ENCODE data around the gene MAGEB17. TPM values are rescaled to one million over a fixed set of nuclear protein-coding genes. Genes with fewer than 3 reads are reported as not detected.

The MAGEB17 gene
- total and polyA plus RNA-seq, 9 of the 15 experiments (the other 6 are each of a cell fraction or from before 2014, with no cell fraction given) = 0.07 to 0.45 (median 0.14) TPM; not detected in 1

DNA sequence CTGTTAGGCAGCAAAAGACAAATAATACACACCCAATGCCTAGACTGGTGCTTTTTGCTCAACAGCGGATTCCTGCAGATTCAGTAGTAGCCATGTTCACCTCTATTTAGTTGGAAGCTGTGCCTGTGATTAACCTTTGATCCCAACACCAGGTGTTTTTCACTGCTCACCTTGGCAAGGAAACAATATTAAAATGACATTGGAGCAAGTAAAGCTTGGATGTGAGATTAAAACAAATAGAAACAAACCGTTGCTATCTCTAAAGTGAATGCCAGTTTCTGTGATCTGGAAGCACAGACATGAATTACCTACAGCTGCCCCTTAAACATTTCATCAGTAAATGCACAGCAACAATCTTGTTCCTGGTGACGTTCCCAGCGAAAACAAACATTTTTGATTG, 35.7 kb downstream of the MAGEB17 start:
- Histone ChIP-seq H3K9me1 (ENCODE audit: control insufficient read depth, insufficient read depth, low read length) (no peaks in the 10 kb centered on the region), H3K79me2 (ENCODE audit: control insufficient read depth, insufficient read depth, low read length) (no peaks in the 10 kb centered on the region), H3K4me1 (replicated peaks in 1 of 2; ENCODE audit: control insufficient read depth in 2 of 2, insufficient read depth in 2 of 2, low read length in 2 of 2) (no peaks in the 10 kb centered on the region), H3K9me3 (replicated peaks; ENCODE audit: control insufficient read depth, insufficient read depth, low read depth, low read length) (no peaks in the 10 kb centered on the region), H3K9ac (ENCODE audit: insufficient read depth in 1 of 2, low read depth in 2 of 2, low read length in 2 of 2) (no peak overlapping the region), H3K4me3 (no peak overlapping the region), H3K36me3 (ENCODE audit: control insufficient read depth, insufficient read depth, low read length) (no peaks in the 10 kb centered on the region), H3K27ac (ENCODE audit: extremely low read depth, low read depth, low read length) (no peak overlapping the region), H3K27me3 (ENCODE audit: control insufficient read depth in 2 of 2, insufficient read depth in 2 of 2, low read length in 2 of 2) (no peaks in the 10 kb centered on the region), H2AFZ (ENCODE audit: low read depth, low read length) (no peak overlapping the region), H4K20me1 (replicated peaks; ENCODE audit: control insufficient read depth, insufficient read depth, low read length) (no peaks in the 10 kb centered on the region), H3K4me2 (ENCODE audit: insufficient read depth, low read length) (no peak overlapping the region)
- POLR2A ChIA-PET = no interaction called here
- TF ChIP-seq STAG1 (CRISPR knock-in tag; IDR thresholded peaks at IDR 0.05; ENCODE audit: borderline replicate concordance) = no peak
- no peak for TF ChIP-seq THRAP3 (IDR thresholded peaks at IDR 0.05; ENCODE audit: borderline replicate concordance)
- TF ChIP-seq, protein P1, sequence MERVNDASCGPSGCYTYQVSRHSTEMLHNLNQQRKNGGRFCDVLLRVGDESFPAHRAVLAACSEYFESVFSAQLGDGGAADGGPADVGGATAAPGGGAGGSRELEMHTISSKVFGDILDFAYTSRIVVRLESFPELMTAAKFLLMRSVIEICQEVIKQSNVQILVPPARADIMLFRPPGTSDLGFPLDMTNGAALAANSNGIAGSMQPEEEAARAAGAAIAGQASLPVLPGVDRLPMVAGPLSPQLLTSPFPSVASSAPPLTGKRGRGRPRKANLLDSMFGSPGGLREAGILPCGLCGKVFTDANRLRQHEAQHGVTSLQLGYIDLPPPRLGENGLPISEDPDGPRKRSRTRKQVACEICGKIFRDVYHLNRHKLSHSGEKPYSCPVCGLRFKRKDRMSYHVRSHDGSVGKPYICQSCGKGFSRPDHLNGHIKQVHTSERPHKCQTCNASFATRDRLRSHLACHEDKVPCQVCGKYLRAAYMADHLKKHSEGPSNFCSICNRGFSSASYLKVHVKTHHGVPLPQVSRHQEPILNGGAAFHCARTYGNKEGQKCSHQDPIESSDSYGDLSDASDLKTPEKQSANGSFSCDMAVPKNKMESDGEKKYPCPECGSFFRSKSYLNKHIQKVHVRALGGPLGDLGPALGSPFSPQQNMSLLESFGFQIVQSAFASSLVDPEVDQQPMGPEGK (CRISPR knock-in tag; IDR thresholded peaks at IDR 0.05; ENCODE audit: borderline replicate concordance) = no peak
- TF ChIP-seq MYBL2 (IDR thresholded peaks at IDR 0.05; ENCODE audit: low read depth) = no peak
- TF ChIP-seq MYBL2 (CRISPR knock-in tag; IDR thresholded peaks at IDR 0.05; ENCODE audit: borderline replicate concordance) = no peak
- no peak for TF ChIP-seq SMAD3 (CRISPR knock-in tag; conservative IDR thresholded peaks at IDR 0.05)
- TF ChIP-seq SPI1 (IDR thresholded peaks at IDR 0.05; ENCODE audit: borderline replicate concordance, low read depth, low read length) = no peak
- TF ChIP-seq, protein P2, sequence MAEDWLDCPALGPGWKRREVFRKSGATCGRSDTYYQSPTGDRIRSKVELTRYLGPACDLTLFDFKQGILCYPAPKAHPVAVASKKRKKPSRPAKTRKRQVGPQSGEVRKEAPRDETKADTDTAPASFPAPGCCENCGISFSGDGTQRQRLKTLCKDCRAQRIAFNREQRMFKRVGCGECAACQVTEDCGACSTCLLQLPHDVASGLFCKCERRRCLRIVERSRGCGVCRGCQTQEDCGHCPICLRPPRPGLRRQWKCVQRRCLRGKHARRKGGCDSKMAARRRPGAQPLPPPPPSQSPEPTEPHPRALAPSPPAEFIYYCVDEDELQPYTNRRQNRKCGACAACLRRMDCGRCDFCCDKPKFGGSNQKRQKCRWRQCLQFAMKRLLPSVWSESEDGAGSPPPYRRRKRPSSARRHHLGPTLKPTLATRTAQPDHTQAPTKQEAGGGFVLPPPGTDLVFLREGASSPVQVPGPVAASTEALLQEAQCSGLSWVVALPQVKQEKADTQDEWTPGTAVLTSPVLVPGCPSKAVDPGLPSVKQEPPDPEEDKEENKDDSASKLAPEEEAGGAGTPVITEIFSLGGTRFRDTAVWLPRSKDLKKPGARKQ (CRISPR knock-in tag; IDR thresholded peaks at IDR 0.05) = no peak
- no peak for TF ChIP-seq KLF13 (tag; IDR thresholded peaks at IDR 0.05; ENCODE audit: borderline replicate concordance, low read depth)
- TF ChIP-seq, protein P3, sequence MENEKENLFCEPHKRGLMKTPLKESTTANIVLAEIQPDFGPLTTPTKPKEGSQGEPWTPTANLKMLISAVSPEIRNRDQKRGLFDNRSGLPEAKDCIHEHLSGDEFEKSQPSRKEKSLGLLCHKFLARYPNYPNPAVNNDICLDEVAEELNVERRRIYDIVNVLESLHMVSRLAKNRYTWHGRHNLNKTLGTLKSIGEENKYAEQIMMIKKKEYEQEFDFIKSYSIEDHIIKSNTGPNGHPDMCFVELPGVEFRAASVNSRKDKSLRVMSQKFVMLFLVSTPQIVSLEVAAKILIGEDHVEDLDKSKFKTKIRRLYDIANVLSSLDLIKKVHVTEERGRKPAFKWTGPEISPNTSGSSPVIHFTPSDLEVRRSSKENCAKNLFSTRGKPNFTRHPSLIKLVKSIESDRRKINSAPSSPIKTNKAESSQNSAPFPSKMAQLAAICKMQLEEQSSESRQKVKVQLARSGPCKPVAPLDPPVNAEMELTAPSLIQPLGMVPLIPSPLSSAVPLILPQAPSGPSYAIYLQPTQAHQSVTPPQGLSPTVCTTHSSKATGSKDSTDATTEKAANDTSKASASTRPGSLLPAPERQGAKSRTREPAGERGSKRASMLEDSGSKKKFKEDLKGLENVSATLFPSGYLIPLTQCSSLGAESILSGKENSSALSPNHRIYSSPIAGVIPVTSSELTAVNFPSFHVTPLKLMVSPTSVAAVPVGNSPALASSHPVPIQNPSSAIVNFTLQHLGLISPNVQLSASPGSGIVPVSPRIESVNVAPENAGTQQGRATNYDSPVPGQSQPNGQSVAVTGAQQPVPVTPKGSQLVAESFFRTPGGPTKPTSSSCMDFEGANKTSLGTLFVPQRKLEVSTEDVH (IDR thresholded peaks at IDR 0.05; ENCODE audit: low read depth, partially characterized antibody) = no peak
- intact Hi-C loops (cut with micrococcal nuclease) = no loop called here
- WGBS (ENCODE audit: insufficient coverage, low coverage, missing lambda C conversion rate) = 9% methylated on average over 4 of the region's 4 CpGs
- no TSS peak for BruUV-seq (replicated peaks)
- CTCF ChIA-PET (ENCODE audit: low intra/inter-chr PET ratio) = no interaction called here
- in situ Hi-C loops (cut with MboI) = no loop called here
- no peak for ATAC-seq
- FAIRE-seq = no peak
- DNase-seq (ENCODE audit: extremely low read depth in 1 of 4, low spot score in 3 of 4) = no peak

Measured in K562 (cell line).